Measurements from ENCODE around the gene ZSWIM1. TPM values are rescaled to one million over a fixed set of nuclear protein-coding genes. Genes with fewer than 3 reads are reported as not detected.

The ZSWIM1 gene
- total and polyA plus RNA-seq, 2 of the 13 experiments (the other 11 are each of a cell fraction or from before 2014, with no cell fraction given): 9.5 to 11.7 TPM

DNA sequence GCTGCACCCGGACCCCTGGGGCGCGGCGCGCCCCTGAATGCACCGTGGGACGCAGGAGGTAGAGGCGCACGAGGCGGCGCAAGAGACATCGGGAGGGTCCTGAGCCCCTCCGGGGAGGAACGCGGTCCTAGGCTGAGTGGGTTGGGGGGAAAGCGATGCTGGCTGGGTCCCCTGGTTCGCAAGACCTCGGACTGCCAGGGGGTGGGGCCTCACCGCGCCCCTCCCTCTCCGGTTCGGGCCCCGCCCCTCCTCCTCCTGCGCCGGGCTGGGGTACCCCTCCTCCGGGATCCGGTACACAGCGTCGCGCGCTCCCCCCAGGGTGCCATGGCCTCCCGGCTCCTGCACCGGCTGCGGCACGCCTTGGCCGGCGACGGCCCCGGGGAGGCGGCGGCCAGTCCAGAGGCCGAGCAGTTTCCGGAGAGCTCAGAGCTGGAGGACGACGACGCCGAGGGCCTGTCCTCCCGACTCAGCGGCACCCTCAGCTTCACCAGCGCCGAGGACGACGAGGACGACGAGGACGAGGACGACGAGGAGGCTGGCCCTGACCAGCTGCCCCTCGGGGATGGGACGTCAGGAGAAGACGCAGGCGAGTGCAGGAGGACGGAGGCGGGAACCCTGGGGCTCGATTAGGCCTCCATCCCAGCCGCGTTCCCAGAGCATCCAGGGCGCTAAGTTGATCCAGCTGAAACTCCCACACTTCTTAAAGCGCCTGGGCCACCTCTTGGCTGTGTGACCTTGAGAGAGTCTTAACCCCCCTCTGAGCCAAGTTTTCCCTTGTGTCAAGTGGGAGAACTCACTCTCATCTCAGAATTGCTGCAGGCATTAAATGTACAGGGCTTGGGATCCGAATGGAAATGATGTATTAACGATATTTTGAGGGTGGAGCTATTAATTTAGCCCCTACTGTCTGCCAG is 46.9 kb upstream of the ZSWIM1 start (continued):
- TF ChIP-seq SETDB1 (CRISPR knock-in tag; IDR thresholded peaks at IDR 0.05; ENCODE audit: borderline replicate concordance): no peak
- TF ChIP-seq, protein P1, sequence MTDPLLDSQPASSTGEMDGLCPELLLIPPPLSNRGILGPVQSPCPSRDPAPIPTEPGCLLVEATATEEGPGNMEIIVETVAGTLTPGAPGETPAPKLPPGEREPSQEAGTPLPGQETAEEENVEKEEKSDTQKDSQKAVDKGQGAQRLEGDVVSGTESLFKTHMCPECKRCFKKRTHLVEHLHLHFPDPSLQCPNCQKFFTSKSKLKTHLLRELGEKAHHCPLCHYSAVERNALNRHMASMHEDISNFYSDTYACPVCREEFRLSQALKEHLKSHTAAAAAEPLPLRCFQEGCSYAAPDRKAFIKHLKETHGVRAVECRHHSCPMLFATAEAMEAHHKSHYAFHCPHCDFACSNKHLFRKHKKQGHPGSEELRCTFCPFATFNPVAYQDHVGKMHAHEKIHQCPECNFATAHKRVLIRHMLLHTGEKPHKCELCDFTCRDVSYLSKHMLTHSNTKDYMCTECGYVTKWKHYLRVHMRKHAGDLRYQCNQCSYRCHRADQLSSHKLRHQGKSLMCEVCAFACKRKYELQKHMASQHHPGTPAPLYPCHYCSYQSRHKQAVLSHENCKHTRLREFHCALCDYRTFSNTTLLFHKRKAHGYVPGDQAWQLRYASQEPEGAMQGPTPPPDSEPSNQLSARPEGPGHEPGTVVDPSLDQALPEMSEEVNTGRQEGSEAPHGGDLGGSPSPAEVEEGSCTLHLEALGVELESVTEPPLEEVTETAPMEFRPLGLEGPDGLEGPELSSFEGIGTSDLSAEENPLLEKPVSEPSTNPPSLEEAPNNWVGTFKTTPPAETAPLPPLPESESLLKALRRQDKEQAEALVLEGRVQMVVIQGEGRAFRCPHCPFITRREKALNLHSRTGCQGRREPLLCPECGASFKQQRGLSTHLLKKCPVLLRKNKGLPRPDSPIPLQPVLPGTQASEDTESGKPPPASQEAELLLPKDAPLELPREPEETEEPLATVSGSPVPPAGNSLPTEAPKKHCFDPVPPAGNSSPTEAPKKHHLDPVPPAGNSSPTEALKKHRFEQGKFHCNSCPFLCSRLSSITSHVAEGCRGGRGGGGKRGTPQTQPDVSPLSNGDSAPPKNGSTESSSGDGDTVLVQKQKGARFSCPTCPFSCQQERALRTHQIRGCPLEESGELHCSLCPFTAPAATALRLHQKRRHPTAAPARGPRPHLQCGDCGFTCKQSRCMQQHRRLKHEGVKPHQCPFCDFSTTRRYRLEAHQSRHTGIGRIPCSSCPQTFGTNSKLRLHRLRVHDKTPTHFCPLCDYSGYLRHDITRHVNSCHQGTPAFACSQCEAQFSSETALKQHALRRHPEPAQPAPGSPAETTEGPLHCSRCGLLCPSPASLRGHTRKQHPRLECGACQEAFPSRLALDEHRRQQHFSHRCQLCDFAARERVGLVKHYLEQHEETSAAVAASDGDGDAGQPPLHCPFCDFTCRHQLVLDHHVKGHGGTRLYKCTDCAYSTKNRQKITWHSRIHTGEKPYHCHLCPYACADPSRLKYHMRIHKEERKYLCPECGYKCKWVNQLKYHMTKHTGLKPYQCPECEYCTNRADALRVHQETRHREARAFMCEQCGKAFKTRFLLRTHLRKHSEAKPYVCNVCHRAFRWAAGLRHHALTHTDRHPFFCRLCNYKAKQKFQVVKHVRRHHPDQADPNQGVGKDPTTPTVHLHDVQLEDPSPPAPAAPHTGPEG (CRISPR knock-in tag; IDR thresholded peaks at IDR 0.05): peak; percentile 64
- TF ChIP-seq FOXM1 (CRISPR knock-in tag; IDR thresholded peaks at IDR 0.05): no peak; the same call in 1 of the 2 replicates
- TF ChIP-seq ZNF543 (CRISPR knock-in tag; IDR thresholded peaks at IDR 0.05): no peak
- no peak for TF ChIP-seq NONO (IDR thresholded peaks at IDR 0.05)
- TF ChIP-seq NONO (CRISPR knock-in tag; conservative IDR thresholded peaks at IDR 0.05): peak; percentile 86
- no peak for TF ChIP-seq ZNF781 (CRISPR knock-in tag; IDR thresholded peaks at IDR 0.05; ENCODE audit: borderline replicate concordance, not compliant biosample characterization)
- TF ChIP-seq ZBTB3 (CRISPR knock-in tag; IDR thresholded peaks at IDR 0.05; ENCODE audit: borderline replicate concordance, low read depth): 0 out of 2 replicates have a peak, but pooled peaks have one; percentile 61
- TF ChIP-seq ONECUT2 (CRISPR knock-in tag; IDR thresholded peaks at IDR 0.05): no peak
- no peak for TF ChIP-seq RARG (CRISPR knock-in tag; IDR thresholded peaks at IDR 0.05; ENCODE audit: low read depth)
- TF ChIP-seq KDM6A (CRISPR knock-in tag; IDR thresholded peaks at IDR 0.05; ENCODE audit: low read depth): no peak
- no peak for TF ChIP-seq RBM22 (optimal IDR thresholded peaks at IDR 0.05; ENCODE audit: low read length)
- TF ChIP-seq SP4 (CRISPR knock-in tag; IDR thresholded peaks at IDR 0.05): peak; percentile 93
- TF ChIP-seq, protein P2, sequence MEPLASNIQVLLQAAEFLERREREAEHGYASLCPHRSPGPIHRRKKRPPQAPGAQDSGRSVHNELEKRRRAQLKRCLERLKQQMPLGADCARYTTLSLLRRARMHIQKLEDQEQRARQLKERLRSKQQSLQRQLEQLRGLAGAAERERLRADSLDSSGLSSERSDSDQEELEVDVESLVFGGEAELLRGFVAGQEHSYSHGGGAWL (CRISPR knock-in tag; IDR thresholded peaks at IDR 0.05): peak; percentile 81; the same call in 1 of the 2 replicates
- TF ChIP-seq ZNF670 (CRISPR knock-in tag; IDR thresholded peaks at IDR 0.05; ENCODE audit: borderline replicate concordance): no peak; the same call in 1 of the 2 replicates
- TF ChIP-seq ZNF441 (CRISPR knock-in tag; IDR thresholded peaks at IDR 0.05; ENCODE audit: borderline replicate concordance): no peak; the same call in 1 of the 2 replicates
- TF ChIP-seq, protein P3, sequence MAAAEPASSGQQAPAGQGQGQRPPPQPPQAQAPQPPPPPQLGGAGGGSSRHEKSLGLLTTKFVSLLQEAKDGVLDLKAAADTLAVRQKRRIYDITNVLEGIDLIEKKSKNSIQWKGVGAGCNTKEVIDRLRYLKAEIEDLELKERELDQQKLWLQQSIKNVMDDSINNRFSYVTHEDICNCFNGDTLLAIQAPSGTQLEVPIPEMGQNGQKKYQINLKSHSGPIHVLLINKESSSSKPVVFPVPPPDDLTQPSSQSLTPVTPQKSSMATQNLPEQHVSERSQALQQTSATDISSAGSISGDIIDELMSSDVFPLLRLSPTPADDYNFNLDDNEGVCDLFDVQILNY (CRISPR knock-in tag; conservative IDR thresholded peaks at IDR 0.05): no peak; the same call in 1 of the 2 replicates
- TF ChIP-seq ZSCAN29 (CRISPR knock-in tag; conservative IDR thresholded peaks at IDR 0.05): peak; percentile 41; the same call in 1 of the 2 replicates
- TF ChIP-seq, protein P4, sequence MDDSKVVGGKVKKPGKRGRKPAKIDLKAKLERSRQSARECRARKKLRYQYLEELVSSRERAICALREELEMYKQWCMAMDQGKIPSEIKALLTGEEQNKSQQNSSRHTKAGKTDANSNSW (CRISPR knock-in tag; IDR thresholded peaks at IDR 0.05; ENCODE audit: borderline replicate concordance): no peak
- no peak for TF ChIP-seq MAFK (conservative IDR thresholded peaks at IDR 0.05 in 1 of 2, IDR thresholded peaks at IDR 0.05 in 1 of 2; ENCODE audit: low read length in 2 of 2)
- TF ChIP-seq CBFB (CRISPR knock-in tag; IDR thresholded peaks at IDR 0.05): peak; percentile 61; the same call in 1 of the 2 replicates
- TF ChIP-seq RXRB (CRISPR knock-in tag; IDR thresholded peaks at IDR 0.05; ENCODE audit: borderline replicate concordance): no peak
